A673 (cell line): ENCODE data around the gene MICOS13. TPM values are rescaled to one million over a fixed set of nuclear protein-coding genes. Genes with fewer than 3 reads are reported as not detected.

ENCODE experiments used
- BruUV-seq: library from RNA; stranded (reverse); fragments of 400-500 nt; replicated peaks from 2 replicates; lab custom pipeline; 2021; lab: Mats Ljungman, UMichigan
- CTCF ChIA-PET: fragments of 300-600 bp; sonication (Branson Sonifier 250); formaldehyde crosslinking; loops from one replicate; lab custom pipeline; 2022; ENCODE audit warnings: antibody characterized with exemption; lab: Charles Lee
- POLR2A ChIA-PET: fragments of 300-600 bp; sonication (Branson Sonifier 250); formaldehyde crosslinking; loops from one replicate; lab custom pipeline; 2022; ENCODE audit warnings: antibody characterized with exemption; ENCODE audit not compliant: low non-redundant PET; lab: Charles Lee
- DNase-seq: peaks from one replicate; pipeline ENCODE4 v3.0.0-alpha.2; 2015; ENCODE audit warnings: low spot score
- H3K27ac ChIP-seq: fragments of 200-600 bp; sonication (generic); 2 replicates; pipeline ENCODE4 v1.5.1; 2016; ENCODE audit warnings: mixed run types, low read depth, mild to moderate bottlenecking, mixed read lengths, antibody characterized with exemption, low read length; ENCODE audit not compliant: poor library complexity, severe bottlenecking
- H3K27me3 ChIP-seq: fragments of 200-600 bp; sonication (generic); replicated peaks from 2 replicates; pipeline ENCODE4 v1.6.1; 2017; ENCODE audit warnings: mixed run types, low read depth, mild to moderate bottlenecking, mixed read lengths, antibody characterized with exemption, low read length; ENCODE audit not compliant: insufficient read depth, poor library complexity
- H3K36me3 ChIP-seq: fragments of 200-600 bp; sonication (generic); 2 replicates; pipeline ENCODE4 v1.6.1; 2016; ENCODE audit warnings: mixed run types, mild to moderate bottlenecking, mixed read lengths, antibody characterized with exemption, low read length; ENCODE audit not compliant: insufficient read depth, poor library complexity, severe bottlenecking
- H3K4me1 ChIP-seq: fragments of 200-600 bp; sonication (generic); 2 replicates; pipeline ENCODE4 v1.6.1; 2017; ENCODE audit warnings: mixed run types, mild to moderate bottlenecking, mixed read lengths, antibody characterized with exemption, low read length; ENCODE audit not compliant: insufficient read depth, poor library complexity, severe bottlenecking
- H3K4me3 ChIP-seq: fragments of 200-600 bp; sonication (generic); 2 replicates; pipeline ENCODE4 v1.5.1; 2016; ENCODE audit warnings: low read depth, mixed run types, mild to moderate bottlenecking, mixed read lengths, low read length; ENCODE audit not compliant: poor library complexity, severe bottlenecking
- H3K9me3 ChIP-seq: fragments of 200-600 bp; sonication (generic); 2 replicates; pipeline ENCODE4 v1.6.1; 2016; ENCODE audit warnings: mixed run types, low read depth, mild to moderate bottlenecking, mixed read lengths, antibody characterized with exemption, low read length; ENCODE audit not compliant: poor library complexity, severe bottlenecking
- CTCF ChIP-seq: fragments of 300-800, 200-600 bp; sonication (generic); conservative IDR thresholded peaks from 2 replicates; pipeline ENCODE4 v1.5.1; 2017; ENCODE audit warnings: low read depth, mild to moderate bottlenecking, antibody characterized with exemption, low read length, moderate library complexity, mixed read lengths
- EZH2 ChIP-seq: fragments of 200-600 bp; sonication (generic); IDR thresholded peaks from 2 replicates; pipeline ENCODE4 v1.6.1; 2017; ENCODE audit warnings: borderline replicate concordance, low read depth, mild to moderate bottlenecking, mixed read lengths, antibody characterized with exemption, low read length; ENCODE audit not compliant: poor library complexity, severe bottlenecking
- intact Hi-C: fragments of 100-400 bp; cut with micrococcal nuclease; formaldehyde crosslinking; loops from one replicate; pipeline ENCODE4 v1.10.0; 2022; ENCODE audit not compliant: unreplicated experiment
- total RNA-seq: library from RNA; stranded (reverse); gene quantifications from 2 replicates; pipeline ENCODE4 v1.2.3, GENCODE V29; 2021

Gene MICOS13
- total RNA-seq, 1 experiment from 2014 or later: 36.3 TPM

- H3K9me3 ChIP-seq: no peaks in the 10 kb centered on the region
- ChIA-PET POLR2A (no interaction called here), CTCF (no interaction called here)
- peaks cover 67% of the 10 kb centered on the region for H3K36me3 ChIP-seq
- H3K4me1 ChIP-seq: no peaks in the 10 kb centered on the region
- no peak overlapping the region for H3K27ac ChIP-seq
- TF ChIP-seq EZH2 (no peak), CTCF (no peak)
- BruUV-seq: no TSS peak
- intact Hi-C loops: no loop called here
- DNase-seq: no peak
- no peaks in the 10 kb centered on the region for H3K27me3 ChIP-seq
- no peak overlapping the region for H3K4me3 ChIP-seq
These were observed 38.1 kb downstream of the MICOS13 start for GRCh38 chr19:5642204-5642603.

GRCh38 chr19:5641171-5641570, 39.1 kb downstream of the MICOS13 start:
- TF ChIP-seq EZH2: no peak
- TF ChIP-seq CTCF: no peak
- intact Hi-C loops: no loop called here
- BruUV-seq: no TSS peak
- ChIA-PET POLR2A (no interaction called here), CTCF (no interaction called here)
- Histone ChIP-seq H3K9me3 (no peaks in the 10 kb centered on the region), H3K36me3 (peaks cover 57% of the 10 kb centered on the region), H3K4me3 (no peak overlapping the region), H3K27ac (no peak overlapping the region), H3K4me1 (no peaks in the 10 kb centered on the region), H3K27me3 (no peaks in the 10 kb centered on the region)
- DNase-seq: no peak

GRCh38 chr19:5637971-5638370, 42.3 kb downstream of the MICOS13 start:
- no peak for DNase-seq
- CTCF ChIA-PET: no interaction called here

More at GRCh38 chr19:5637971-5638370, 42.3 kb downstream of the MICOS13 start:
- Histone ChIP-seq H3K27me3 (no peaks in the 10 kb centered on the region), H3K27ac (no peak overlapping the region), H3K36me3 (peaks cover 28% of the 10 kb centered on the region), H3K9me3 (no peaks in the 10 kb centered on the region), H3K4me3 (no peak overlapping the region), H3K4me1 (no peaks in the 10 kb centered on the region)
- no peak for TF ChIP-seq EZH2
- no peak for TF ChIP-seq CTCF
- intact Hi-C loops: no loop called here
- no TSS peak for BruUV-seq
- POLR2A ChIA-PET: no interaction called here
